Hematopoietic multipotent progenitor cell treated with erythropoietin and hydrocortisone succinate and interleukin-3 and kit ligand, for 8 days (in vitro differentiated cells): ENCODE results near the gene GAD1.

Experiments
- DNase-seq: peaks from one replicate; pipeline ENCODE4 v3.0.0-alpha.2; 2015

The GAD1 gene

GRCh38 chr2:170818036-170818751 lies 1.5 kb downstream of the GAD1 start:
- no peak for DNase-seq

DNA sequence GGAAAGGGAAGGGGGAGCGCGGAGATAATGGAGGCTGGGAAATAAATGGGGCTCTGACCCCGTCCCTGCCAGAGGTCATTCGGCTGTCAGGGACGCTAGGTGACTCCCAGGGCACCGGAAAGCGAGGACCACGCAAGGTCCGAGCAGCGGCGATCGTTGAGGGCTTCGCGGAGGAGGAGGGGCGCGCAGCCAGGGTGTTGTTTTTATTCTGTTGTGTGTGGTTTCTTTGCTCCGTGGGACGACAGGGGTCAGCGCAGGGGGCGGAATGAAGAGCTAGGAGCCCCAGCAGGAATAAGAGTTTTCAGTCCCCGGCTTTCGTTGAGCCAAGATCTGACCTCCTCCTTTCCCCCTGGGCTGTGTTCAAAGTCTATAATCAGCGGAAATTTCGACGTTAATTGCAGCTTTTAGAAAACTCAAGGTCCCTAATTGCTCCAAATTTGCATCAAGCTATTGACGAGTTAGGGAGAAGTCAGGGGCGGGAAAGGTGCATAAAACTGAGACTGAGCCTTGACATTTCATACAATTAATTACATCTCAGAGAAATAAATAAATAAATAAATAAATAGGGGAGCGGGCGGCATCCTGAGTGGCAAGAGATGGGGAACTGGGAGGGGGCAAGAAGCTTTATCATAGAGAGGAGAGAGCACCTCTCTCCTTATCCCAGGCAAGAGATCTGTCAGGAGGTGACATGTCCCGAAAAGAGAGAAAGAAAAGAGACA lies 2.2 kb downstream of the GAD1 start:
- DNase-seq, result no peak

DNA sequence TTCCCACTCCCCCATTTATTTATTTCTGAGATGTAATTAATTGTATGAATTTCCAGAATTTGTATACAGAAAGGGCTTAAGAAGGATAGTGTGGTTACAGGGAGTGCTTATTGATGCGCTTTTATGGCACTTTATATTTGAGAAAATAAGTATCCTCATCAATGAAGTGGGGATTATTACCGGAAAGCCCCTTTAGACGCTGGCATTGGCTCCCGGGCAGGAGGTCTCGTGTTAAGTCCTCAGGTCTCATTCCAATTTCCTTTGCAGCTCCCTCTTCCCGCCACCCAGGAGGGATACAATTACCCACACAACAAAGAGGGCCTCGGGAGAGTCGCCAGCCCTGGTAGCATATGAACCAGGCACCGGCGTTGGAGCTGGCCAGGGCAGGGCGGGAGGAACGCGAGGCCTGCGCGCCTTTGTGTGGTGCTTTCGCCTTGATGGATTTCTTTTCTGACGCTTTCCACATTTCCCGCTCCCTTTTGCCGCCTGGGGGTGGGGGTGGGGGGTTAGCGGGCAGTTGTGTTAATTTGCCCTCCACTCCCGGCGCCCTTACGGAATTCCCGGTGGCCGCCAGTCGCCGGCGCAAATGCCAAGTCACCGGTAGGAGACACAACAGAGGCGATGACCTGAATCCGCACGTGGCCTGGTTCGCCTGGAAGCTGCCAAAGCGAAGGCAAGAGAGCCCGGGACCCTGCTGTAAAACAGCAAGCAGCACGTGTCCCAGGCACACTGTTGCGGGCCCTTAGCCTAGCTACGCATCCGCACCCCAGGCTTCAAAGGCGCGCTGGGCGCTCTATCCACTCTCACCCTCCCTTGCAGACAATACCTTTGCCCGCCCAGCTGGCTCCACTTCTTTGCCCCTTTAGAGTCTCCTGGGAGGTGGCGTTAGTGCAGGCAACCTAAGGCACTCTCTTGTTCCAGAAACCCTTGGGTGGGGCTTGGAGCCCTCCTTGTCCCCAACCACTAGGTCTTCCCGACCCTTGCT lies 3.3 kb downstream of the GAD1 start:
- DNase-seq, result no peak

- peak; percentile 85 for DNase-seq
Observed at GRCh38 chr2:170820757-170821530, 4.3 kb downstream of the GAD1 start.

DNA sequence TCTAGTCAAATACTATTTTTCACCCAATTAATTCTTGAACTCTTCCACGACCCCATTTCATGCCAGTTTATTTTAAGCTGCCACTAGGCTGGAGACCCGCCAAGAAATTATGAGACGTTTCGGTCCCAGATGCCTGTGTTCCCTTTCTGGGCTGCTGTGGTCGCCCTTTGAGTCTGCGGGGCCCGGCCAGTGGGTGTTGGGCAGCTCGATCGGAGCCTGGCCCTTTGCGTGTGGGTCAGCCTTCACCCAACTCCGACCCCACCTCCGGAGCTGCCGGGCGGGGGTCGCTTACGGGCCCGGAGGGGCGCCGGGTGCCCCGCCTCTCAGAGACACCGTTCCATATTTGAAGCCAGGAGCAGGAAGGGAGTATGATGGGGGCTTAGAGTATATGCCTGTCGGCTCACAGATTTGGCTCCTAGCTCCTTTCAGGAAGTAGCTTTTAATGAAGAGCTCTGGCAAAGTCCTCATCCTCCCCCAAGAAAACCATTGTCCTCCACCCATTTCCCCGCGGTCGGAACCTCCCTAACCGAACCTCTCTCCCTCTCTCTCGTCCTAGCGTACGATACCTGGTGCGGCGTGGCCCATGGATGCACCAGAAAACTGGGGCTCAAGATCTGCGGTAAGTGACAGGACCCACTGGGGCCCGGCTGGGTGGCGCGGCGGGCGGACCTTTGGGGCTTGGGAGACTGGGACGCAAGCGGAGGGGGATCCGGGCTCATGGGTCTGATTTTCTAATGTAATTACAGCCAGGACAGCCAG lies 5.0 kb downstream of the GAD1 start:
- DNase-seq, result peak; percentile 60

- DNase-seq, result peak; percentile 68
Observed at GRCh38 chr2:170822290-170823087, 5.8 kb downstream of the GAD1 start.

DNA sequence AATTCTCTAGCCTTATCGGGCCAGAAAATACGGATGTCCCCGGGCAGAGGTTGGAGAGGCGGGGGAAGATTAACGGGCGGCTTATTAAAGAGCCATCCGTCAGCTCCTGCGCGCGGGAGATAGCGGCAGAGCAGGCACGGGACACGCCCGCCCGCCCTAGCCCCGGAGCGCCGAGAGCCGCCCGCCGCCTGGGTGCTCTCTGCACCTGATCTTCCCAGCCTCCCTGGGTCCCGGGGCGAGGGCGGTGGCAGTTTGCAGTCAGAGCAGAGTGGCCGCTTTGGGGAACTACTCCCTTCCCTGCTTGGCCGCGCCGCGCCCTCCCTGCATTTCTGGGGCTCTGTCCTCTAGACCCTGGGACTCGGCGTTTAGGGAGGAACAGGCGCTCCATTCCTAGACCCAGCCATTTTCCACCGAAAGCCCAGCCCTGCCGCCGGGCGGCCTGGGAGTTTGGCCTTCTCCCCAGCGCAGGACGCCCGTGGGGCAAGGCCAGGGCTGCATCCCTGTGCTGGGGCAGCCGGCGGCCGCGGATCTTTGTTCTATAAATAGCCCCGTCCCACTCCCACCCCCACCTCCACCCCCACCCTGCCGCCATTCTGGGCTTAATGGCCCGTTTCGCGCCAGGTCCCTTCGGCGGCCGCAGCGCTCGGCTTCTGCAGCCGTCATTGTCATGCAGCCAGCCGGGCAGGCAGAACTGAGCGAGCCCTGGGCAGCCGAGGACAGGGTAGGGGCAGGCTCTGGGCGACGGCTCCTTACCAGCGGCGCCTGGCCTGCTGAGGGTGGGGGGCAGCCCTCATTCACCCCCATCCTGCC lies 6.6 kb downstream of the GAD1 start:
- peak; percentile 99 for DNase-seq

- DNase-seq, result peak; percentile 41
Observed at GRCh38 chr2:170823898-170824215, 7.2 kb downstream of the GAD1 start.

DNA sequence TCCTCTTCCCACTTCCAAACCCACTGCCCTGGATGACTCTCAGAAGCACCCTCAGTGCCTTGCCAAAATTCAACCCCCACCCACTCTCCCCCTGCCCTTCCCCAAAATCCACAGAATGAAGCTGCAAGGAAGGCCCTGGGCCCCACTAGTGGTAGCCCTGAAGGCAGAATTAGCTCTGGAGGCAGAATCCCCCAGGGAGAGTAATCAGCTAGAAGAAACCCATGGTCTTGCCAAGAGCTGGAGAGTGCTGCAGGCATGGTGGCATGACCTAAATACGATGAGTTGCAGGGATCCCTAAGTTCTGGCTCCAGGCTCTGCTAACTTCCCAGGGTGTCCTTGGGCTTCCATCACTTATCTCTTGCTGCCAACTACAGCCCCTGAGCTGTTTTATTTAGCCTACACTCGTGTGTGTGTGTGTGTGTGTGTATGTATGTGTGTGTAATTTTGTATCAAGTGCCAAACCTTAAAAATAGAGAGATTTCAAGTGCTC lies 7.9 kb downstream of the GAD1 start:
- no peak for DNase-seq

DNA sequence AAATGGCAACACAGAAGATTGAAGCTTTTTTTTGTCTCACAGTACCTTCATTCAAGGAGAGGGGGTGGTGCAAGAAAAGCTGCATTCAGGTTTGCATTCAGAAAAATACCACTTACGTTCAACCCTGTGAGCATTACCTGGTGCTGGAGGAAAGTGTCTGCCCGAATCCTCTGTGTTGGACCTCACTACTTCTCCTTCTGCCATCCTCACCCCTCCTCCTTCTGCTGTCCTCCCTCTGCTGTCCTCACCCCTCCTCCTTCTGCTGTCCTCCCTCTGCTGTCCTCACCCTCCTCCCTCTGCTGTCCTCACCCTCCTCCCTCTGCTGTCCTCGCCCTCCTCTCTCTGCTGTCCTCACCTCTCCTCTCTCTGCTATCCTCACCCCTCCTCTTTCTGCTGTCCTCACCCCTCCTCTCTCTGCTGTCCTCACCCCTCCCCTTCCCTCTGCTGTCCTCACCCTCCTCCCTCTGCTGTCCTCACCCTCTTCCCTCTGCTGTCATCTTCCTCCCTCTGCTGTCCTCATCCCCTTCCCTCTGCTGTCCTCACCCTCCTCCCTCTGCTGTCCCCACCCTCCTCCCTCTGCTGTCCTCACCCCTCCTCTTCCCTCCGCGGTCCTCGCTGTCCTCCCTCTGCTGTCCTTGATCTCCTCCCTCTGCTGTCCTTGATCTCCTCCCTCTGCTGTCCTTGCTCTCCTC lies 11.3 kb downstream of the GAD1 start:
- DNase-seq, result no peak

DNA sequence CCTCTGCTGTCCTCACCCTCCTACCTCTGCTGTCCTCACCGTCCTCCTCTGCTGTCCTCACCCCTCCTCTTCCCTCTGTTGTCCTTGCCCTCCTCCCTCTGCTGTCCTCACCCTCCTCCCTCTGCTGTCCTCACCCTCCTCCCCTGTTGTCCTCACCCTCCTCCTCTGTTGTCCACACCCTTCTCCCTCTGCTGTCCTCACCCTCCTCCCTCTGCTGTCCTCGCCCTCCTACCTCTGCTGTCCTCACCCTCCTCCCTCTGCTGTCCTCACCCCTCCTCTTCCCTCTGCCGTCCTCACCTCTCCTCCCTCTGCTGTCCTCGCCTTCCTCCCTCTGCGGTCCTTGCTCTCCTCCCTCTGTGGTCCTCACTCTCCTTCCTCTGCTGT lies 11.8 kb downstream of the GAD1 start:
- DNase-seq, result no peak

GRCh38 chr2:170829036-170829435 lies 12.3 kb downstream of the GAD1 start:
- DNase-seq, result no peak

- DNase-seq, result peak; percentile 66
Observed at GRCh38 chr2:170830166-170830565, 13.5 kb downstream of the GAD1 start.

DNA sequence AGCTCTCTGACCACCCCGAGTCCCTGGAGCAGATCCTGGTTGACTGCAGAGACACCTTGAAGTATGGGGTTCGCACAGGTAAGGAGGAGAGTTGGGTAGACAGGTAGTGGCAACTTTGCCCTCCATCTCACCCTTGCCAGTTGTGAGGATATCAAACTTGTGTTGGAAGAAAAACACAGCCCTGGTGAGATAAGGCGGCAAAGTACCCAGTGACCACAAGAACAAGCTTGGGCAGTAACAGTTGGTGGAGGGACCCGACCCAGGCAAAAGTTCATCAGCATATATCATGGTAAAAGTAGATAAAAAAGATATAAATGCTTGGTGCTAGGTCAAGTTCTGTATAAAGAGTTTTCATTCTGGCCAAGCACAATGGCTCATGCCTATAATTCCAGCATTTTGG lies 14.4 kb downstream of the GAD1 start:
- DNase-seq, result peak; percentile 66

GRCh38 chr2:170836027-170836426 lies 19.3 kb downstream of the GAD1 start:
- peak; percentile 71 for DNase-seq

GRCh38 chr2:170840717-170841210 lies 24.1 kb downstream of the GAD1 start:
- no peak for DNase-seq

DNA sequence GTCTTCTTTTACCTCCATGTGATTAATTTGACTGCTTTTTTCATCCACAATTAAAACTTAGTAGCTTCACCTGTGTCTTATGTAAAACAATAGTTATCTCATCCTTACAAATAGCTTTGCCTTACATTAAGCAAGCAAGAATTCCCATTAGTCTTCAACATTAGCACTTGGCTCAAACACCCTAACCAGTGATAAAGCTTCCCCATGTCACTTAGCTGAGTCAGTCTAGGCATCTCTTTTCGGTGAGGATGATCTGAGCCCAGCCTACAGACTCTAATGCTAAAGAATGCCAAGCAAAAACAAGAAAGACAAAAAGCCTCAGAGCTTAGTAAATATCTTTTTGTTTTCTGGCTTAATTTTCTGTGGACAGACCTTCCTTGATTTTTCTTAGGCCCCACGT lies 26.1 kb downstream of the GAD1 start:
- no peak for DNase-seq

DNA sequence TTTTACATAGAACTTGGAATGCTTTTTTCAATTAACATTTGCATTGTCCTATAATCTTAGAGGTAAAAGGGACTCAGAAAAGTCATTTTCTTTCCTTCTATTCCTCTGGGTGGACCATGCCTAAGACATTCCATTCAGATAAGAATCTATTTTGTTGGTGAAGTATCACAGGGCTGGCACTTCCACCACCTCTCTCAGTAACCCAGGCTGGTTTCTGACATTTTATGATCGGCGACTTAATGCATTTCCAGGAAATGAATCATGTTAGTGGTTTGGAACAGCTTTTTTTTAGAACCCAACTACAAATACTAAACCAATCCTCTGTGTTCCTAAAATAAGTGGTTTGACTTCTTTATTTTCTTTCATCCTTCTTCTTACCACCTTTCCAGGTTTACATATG lies 27.0 kb downstream of the GAD1 start:
- DNase-seq, result peak; percentile 16

DNA sequence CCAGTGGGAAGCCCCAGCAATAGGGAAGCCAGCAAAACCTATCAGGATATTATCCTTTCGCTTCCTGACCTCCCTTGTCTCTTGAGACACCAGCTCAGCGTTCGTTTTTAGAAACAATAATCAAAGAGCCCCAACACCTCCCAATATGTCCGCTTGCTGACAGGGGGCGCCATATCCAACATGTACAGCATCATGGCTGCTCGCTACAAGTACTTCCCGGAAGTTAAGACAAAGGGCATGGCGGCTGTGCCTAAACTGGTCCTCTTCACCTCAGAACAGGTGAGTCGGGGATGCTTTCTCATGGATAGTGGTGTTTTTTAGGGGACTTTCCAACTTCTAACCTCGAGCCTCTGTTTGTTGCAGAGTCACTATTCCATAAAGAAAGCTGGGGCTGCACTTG lies 28.7 kb downstream of the GAD1 start:
- DNase-seq, result peak; percentile 38
